SK-N-SH treated with all-trans-retinoic acid at 6 μM for 48 hours (cell line): ENCODE measurements around the gene MAP3K13.

Source experiments
- ATAC-seq: fragments of 200-7000 bp; cut with Tn5 transposase; 3 replicates; pipeline ENCODE4 v1.9.1; 2020; ENCODE audit warnings: mild to moderate bottlenecking, moderate library complexity
- ARNTL ChIP-seq: fragments of 450-650 bp; formaldehyde crosslinking; IDR thresholded peaks from 2 replicates; pipeline ENCODE4 v1.5.0; 2020; ENCODE audit warnings: low read depth, mild to moderate bottlenecking, moderate library complexity, borderline replicate concordance
- BACH2 ChIP-seq: fragments of 250-450 bp; sonication (Bioruptor Pico); IDR thresholded peaks from 2 replicates; pipeline ENCODE4 v1.9.0; 2021; ENCODE audit warnings: mild to moderate bottlenecking, borderline replicate concordance
- ESRRG ChIP-seq: fragments of 250-450 bp; sonication (Bioruptor Pico); IDR thresholded peaks from 2 replicates; pipeline ENCODE4 v1.6.1; 2021; ENCODE audit warnings: mild to moderate bottlenecking
- GLIS3 ChIP-seq: fragments of 250-450 bp; sonication (Bioruptor Pico); IDR thresholded peaks from 2 replicates; pipeline ENCODE4 v1.5.0; 2020; ENCODE audit warnings: mild to moderate bottlenecking, moderate library complexity
- ISL1 ChIP-seq: fragments of 250-450 bp; sonication (Bioruptor Pico); IDR thresholded peaks from 2 replicates; pipeline ENCODE4 v2.1.2; 2022; ENCODE audit warnings: mild to moderate bottlenecking, moderate library complexity
- OSR1 ChIP-seq: fragments of 250-450 bp; sonication (Bioruptor Pico); IDR thresholded peaks from 2 replicates; pipeline ENCODE4 v1.8.0; 2022; ENCODE audit warnings: moderate library complexity, mild to moderate bottlenecking, inconsistent platforms
- PPARA ChIP-seq: fragments of 250-450 bp; sonication (Bioruptor Pico); IDR thresholded peaks from 2 replicates; pipeline ENCODE4 v1.5.0; 2020; ENCODE audit warnings: mild to moderate bottlenecking, borderline replicate concordance
- RARB ChIP-seq: fragments of 250-450 bp; sonication (Bioruptor Pico); IDR thresholded peaks from 2 replicates; pipeline ENCODE4 v1.8.0; 2021; ENCODE audit warnings: mild to moderate bottlenecking, moderate library complexity
- SNAI2 ChIP-seq: fragments of 250-450 bp; sonication (Bioruptor Pico); IDR thresholded peaks from 2 replicates; pipeline ENCODE4 v1.5.0; 2020; ENCODE audit warnings: mild to moderate bottlenecking, moderate library complexity
- TCF4 ChIP-seq: fragments of 250-450 bp; sonication (Bioruptor Pico); IDR thresholded peaks from 2 replicates; pipeline ENCODE4 v1.8.0; 2021; ENCODE audit warnings: mild to moderate bottlenecking, moderate library complexity, borderline replicate concordance
- TOX ChIP-seq: fragments of 250-450 bp; sonication (Bioruptor Pico); IDR thresholded peaks from 2 replicates; pipeline ENCODE4 v1.8.0; 2021; ENCODE audit warnings: mild to moderate bottlenecking, moderate library complexity, borderline replicate concordance
- ZC3H10 ChIP-seq: fragments of 250-450 bp; sonication (Bioruptor Pico); IDR thresholded peaks from 2 replicates; pipeline ENCODE4 v1.5.1; 2021; ENCODE audit warnings: mild to moderate bottlenecking, moderate library complexity
- ZFP3 ChIP-seq: fragments of 250-450 bp; sonication (Bioruptor Pico); IDR thresholded peaks from 2 replicates; pipeline ENCODE4 v1.5.0; 2020; ENCODE audit warnings: mild to moderate bottlenecking, moderate library complexity
- ZFP30 ChIP-seq: fragments of 450-650 bp; formaldehyde crosslinking; IDR thresholded peaks from 2 replicates; pipeline ENCODE4 v1.5.0; 2022; ENCODE audit warnings: mild to moderate bottlenecking, moderate library complexity
- ZNF565 ChIP-seq: fragments of 450-650 bp; formaldehyde crosslinking; conservative IDR thresholded peaks from 2 replicates; pipeline ENCODE4 v1.5.0; 2020; ENCODE audit warnings: low read depth, mild to moderate bottlenecking, moderate library complexity
- ZNF70 ChIP-seq: fragments of 450-650 bp; formaldehyde crosslinking; IDR thresholded peaks from 2 replicates; pipeline ENCODE4 v1.5.0; 2020; ENCODE audit warnings: mild to moderate bottlenecking, moderate library complexity
- ZNF8 ChIP-seq: fragments of 450-650 bp; formaldehyde crosslinking; IDR thresholded peaks from 2 replicates; pipeline ENCODE4 v1.5.0; 2020; ENCODE audit warnings: mild to moderate bottlenecking, moderate library complexity
- TF ChIP-seq, protein P1 (sequence below): fragments of 250-450 bp; sonication (Bioruptor Pico); IDR thresholded peaks from 2 replicates; pipeline ENCODE4 v1.5.1; 2021; ENCODE audit warnings: mild to moderate bottlenecking, moderate library complexity
- TF ChIP-seq, protein P2 (sequence below): fragments of 250-450 bp; sonication (Bioruptor Pico); IDR thresholded peaks from 2 replicates; pipeline ENCODE4 v1.5.1; 2020; ENCODE audit warnings: low read depth, mild to moderate bottlenecking, moderate library complexity
- TF ChIP-seq, protein P3 (sequence below): fragments of 250-450 bp; sonication (Bioruptor Pico); IDR thresholded peaks from 2 replicates; pipeline ENCODE4 v1.8.0; 2021; ENCODE audit warnings: low read depth, mild to moderate bottlenecking, moderate library complexity, borderline replicate concordance
- TF ChIP-seq, protein P4 (sequence below): fragments of 250-450 bp; sonication (Bioruptor Pico); IDR thresholded peaks from 2 replicates; pipeline ENCODE4 v1.5.0; 2020; ENCODE audit warnings: mild to moderate bottlenecking, moderate library complexity
- TF ChIP-seq, protein P5 (sequence below): fragments of 250-450 bp; sonication (Bioruptor Pico); IDR thresholded peaks from 2 replicates; pipeline ENCODE4 v1.8.0; 2020; ENCODE audit warnings: mild to moderate bottlenecking, moderate library complexity, borderline replicate concordance

Gene MAP3K13

DNA sequence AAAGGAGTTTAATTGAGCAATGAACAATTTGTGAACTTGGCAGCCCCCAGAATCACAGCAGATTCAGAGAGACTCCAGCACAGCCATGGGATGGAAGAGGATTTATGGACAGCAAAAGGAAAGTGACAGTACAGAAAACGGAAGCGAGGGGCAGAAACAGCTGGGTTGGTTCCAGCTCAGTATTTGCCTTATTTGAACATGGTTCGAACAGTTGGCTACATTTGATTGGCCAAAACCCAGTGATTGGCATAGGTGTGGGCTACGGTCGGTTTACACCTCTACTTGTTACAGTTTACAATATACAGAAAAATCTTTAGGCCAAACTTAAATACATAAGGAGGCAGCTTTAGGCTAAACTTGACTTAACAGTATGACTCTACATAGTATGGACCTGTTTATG is 9.7 kb upstream of the MAP3K13 start:
- TF ChIP-seq ZNF8 (CRISPR knock-in tag): no peak
- no peak for TF ChIP-seq ISL1 (CRISPR knock-in tag)
- no peak for TF ChIP-seq TOX (CRISPR knock-in tag)
- no peak for TF ChIP-seq RARB
- no peak for TF ChIP-seq OSR1 (CRISPR knock-in tag)
- TF ChIP-seq TCF4 (CRISPR knock-in tag): no peak
- no peak for TF ChIP-seq SNAI2 (CRISPR knock-in tag)
- TF ChIP-seq PPARA: no peak
- TF ChIP-seq ZNF70 (CRISPR knock-in tag): no peak
- TF ChIP-seq, protein P1, sequence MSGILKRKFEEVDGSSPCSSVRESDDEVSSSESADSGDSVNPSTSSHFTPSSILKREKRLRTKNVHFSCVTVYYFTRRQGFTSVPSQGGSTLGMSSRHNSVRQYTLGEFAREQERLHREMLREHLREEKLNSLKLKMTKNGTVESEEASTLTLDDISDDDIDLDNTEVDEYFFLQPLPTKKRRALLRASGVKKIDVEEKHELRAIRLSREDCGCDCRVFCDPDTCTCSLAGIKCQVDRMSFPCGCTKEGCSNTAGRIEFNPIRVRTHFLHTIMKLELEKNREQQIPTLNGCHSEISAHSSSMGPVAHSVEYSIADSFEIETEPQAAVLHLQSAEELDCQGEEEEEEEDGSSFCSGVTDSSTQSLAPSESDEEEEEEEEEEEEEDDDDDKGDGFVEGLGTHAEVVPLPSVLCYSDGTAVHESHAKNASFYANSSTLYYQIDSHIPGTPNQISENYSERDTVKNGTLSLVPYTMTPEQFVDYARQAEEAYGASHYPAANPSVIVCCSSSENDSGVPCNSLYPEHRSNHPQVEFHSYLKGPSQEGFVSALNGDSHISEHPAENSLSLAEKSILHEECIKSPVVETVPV (CRISPR knock-in tag): no peak
- TF ChIP-seq ESRRG: no peak
- TF ChIP-seq BACH2 (CRISPR knock-in tag): no peak
- TF ChIP-seq, protein P2, sequence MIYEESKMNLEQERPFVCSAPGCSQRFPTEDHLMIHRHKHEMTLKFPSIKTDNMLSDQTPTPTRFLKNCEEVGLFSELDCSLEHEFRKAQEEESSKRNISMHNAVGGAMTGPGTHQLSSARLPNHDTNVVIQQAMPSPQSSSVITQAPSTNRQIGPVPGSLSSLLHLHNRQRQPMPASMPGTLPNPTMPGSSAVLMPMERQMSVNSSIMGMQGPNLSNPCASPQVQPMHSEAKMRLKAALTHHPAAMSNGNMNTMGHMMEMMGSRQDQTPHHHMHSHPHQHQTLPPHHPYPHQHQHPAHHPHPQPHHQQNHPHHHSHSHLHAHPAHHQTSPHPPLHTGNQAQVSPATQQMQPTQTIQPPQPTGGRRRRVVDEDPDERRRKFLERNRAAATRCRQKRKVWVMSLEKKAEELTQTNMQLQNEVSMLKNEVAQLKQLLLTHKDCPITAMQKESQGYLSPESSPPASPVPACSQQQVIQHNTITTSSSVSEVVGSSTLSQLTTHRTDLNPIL (CRISPR knock-in tag): no peak
- no peak for ATAC-seq

DNA sequence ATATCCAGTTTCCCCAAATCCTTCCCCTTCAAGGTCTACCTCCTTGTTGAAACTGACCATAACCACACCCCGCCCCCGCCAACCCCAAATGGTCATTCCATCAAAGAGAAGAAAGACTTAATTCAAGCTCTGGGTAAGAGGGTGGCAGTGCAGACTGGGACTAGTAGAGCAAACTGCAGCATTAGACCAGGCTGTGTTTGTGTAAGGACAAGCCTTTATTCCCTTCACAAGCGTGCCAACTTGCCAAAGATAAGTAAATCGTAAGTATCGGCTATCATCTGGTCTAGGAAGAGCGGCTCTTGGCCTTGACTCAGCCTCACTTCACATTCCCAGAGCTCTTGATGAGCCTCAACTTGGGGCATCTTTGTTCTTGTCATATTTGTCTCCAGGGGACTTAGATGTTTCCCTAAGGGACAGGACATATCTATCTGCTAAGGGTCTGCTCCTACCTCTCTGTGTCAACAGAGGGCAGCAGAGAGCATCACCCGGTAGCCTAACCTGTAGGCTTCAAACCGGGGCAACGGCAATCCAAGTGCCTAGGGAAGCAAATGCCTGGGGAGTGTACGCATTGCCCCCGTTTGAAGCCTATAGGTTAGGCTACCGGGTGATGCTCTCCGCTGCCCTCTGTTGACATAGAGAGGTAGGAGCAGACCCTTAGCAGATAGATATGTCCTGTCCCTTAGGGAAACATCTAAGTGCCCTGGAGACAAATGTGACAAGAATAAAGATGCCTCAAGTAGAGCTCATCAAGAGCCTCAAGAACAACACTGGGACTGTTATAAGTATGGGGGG is 8.9 kb upstream of the MAP3K13 start:
- TF ChIP-seq ZNF8 (CRISPR knock-in tag) (no peak), ZNF565 (CRISPR knock-in tag) (no peak), ZFP3 (CRISPR knock-in tag) (no peak), BACH2 (CRISPR knock-in tag) (no peak), RARB (no peak), ARNTL (CRISPR knock-in tag) (no peak)
- TF ChIP-seq, protein P3, sequence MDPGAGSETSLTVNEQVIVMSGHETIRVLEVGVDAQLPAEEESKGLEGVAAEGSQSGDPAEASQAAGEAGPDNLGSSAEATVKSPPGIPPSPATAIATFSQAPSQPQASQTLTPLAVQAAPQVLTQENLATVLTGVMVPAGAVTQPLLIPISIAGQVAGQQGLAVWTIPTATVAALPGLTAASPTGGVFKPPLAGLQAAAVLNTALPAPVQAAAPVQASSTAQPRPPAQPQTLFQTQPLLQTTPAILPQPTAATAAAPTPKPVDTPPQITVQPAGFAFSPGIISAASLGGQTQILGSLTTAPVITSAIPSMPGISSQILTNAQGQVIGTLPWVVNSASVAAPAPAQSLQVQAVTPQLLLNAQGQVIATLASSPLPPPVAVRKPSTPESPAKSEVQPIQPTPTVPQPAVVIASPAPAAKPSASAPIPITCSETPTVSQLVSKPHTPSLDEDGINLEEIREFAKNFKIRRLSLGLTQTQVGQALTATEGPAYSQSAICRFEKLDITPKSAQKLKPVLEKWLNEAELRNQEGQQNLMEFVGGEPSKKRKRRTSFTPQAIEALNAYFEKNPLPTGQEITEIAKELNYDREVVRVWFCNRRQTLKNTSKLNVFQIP (CRISPR knock-in tag): no peak
- TF ChIP-seq, protein P4, sequence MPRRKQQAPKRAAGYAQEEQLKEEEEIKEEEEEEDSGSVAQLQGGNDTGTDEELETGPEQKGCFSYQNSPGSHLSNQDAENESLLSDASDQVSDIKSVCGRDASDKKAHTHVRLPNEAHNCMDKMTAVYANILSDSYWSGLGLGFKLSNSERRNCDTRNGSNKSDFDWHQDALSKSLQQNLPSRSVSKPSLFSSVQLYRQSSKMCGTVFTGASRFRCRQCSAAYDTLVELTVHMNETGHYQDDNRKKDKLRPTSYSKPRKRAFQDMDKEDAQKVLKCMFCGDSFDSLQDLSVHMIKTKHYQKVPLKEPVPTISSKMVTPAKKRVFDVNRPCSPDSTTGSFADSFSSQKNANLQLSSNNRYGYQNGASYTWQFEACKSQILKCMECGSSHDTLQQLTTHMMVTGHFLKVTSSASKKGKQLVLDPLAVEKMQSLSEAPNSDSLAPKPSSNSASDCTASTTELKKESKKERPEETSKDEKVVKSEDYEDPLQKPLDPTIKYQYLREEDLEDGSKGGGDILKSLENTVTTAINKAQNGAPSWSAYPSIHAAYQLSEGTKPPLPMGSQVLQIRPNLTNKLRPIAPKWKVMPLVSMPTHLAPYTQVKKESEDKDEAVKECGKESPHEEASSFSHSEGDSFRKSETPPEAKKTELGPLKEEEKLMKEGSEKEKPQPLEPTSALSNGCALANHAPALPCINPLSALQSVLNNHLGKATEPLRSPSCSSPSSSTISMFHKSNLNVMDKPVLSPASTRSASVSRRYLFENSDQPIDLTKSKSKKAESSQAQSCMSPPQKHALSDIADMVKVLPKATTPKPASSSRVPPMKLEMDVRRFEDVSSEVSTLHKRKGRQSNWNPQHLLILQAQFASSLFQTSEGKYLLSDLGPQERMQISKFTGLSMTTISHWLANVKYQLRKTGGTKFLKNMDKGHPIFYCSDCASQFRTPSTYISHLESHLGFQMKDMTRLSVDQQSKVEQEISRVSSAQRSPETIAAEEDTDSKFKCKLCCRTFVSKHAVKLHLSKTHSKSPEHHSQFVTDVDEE (CRISPR knock-in tag): no peak
- peak; percentile 99 for ATAC-seq

DNA sequence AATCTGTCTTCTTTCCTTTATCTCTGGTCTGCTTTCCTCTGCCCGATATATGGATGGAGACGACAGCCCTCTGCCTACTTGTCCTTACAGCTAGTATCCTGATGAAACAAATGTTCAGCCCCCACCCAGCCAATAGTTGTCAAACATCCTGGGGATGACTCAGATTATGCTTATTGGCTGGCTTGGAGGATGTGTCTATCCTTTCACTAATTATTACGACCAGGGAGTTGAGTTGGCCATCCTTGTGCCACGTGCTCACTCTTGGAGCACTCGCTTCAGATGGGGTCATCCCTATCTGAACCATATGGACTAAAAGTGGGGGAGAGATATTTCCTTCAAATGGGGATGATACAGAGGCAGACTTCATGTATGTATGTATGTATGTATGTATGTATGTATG is 6.4 kb upstream of the MAP3K13 start:
- ATAC-seq: no peak

More for the DNA sequence above, 6.4 kb upstream of the MAP3K13 start:
- TF ChIP-seq RARB (no peak), ZFP3 (CRISPR knock-in tag) (no peak), TCF4 (CRISPR knock-in tag) (no peak), ZC3H10 (no peak), SNAI2 (CRISPR knock-in tag) (no peak), ZNF70 (CRISPR knock-in tag) (no peak), ISL1 (CRISPR knock-in tag) (no peak), GLIS3 (no peak), ZFP30 (no peak), BACH2 (CRISPR knock-in tag) (no peak), PPARA (no peak), OSR1 (CRISPR knock-in tag) (no peak), ARNTL (CRISPR knock-in tag) (no peak)
- TF ChIP-seq, protein P5, sequence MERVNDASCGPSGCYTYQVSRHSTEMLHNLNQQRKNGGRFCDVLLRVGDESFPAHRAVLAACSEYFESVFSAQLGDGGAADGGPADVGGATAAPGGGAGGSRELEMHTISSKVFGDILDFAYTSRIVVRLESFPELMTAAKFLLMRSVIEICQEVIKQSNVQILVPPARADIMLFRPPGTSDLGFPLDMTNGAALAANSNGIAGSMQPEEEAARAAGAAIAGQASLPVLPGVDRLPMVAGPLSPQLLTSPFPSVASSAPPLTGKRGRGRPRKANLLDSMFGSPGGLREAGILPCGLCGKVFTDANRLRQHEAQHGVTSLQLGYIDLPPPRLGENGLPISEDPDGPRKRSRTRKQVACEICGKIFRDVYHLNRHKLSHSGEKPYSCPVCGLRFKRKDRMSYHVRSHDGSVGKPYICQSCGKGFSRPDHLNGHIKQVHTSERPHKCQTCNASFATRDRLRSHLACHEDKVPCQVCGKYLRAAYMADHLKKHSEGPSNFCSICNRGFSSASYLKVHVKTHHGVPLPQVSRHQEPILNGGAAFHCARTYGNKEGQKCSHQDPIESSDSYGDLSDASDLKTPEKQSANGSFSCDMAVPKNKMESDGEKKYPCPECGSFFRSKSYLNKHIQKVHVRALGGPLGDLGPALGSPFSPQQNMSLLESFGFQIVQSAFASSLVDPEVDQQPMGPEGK: no peak
- TF ChIP-seq, protein P3 (CRISPR knock-in tag): no peak
- TF ChIP-seq, protein P4 (CRISPR knock-in tag): no peak
